GM19372 (cell line): ENCODE measurements around the gene RNF217.
"Not testable (repeated sequence)": the region's sequence is repeated elsewhere in the genome, so short reads cannot be mapped to it uniquely, and the experiment has no call there.

Source experiments
- ATAC-seq: cut with Tn5 transposase; IDR thresholded peaks from one replicate; pipeline ENCODE4 v1.9.1; 2021; ENCODE audit warnings: mild to moderate bottlenecking, low read depth, moderate library complexity; ENCODE audit not compliant: unreplicated experiment

RNF217 gene

GRCh38 chr6:125009578-125009977 lies 47.3 kb downstream of the RNF217 start:
- no peak for ATAC-seq

DNA sequence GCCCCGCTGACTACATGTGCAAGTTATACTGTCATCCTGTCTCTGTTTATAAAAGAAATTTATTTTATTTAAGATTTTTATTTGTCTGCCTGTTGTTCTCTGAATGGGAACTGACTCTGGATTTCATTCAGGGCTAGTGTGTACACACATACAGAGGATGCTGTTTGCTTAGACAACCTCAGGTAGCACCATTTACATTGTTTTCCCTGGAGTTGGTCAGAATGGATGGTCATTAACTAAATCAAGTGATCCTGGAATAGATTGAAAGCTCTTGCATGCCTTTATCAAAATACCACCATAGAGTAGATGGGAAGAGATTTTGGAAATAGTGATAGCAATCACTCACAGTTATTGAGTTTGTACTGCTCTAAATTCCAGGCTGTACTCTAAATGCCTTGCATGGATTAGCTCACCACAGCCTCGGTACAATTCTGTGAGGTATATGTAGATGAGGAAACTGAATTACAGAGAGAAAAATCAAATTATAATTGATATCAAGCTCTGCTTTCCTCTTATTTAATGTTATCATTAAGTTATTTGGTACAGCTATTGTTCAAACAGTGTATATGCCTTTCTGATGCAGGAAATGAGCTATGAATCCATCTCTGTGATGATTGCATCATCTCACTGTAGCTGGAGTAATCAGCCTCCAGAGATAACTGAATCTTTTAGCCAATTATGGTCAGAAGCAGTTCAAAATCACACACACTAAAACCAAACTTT lies 51.9 kb downstream of the RNF217 start:
- ATAC-seq: no peak

- no peak for ATAC-seq
These were observed 52.4 kb downstream of the RNF217 start for GRCh38 chr6:125014661-125014957.

DNA sequence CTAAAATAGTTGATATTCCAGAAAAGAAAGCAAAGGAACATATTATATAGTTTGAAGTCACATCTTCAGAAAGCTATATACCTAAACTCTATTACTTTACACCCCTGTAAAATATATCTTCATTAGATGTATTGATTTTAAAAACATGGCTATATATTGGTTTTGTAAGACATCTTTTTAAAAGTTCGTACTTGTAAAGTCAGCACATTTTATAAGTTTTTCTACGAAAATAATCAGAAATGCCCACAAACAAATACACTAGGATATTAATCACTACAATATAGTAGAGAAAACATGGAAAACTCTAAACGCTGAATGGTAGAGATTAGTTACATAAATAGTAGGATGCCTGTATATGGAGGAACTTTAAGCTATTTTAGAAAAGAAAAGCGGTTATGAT lies 52.9 kb downstream of the RNF217 start:
- no peak for ATAC-seq

DNA sequence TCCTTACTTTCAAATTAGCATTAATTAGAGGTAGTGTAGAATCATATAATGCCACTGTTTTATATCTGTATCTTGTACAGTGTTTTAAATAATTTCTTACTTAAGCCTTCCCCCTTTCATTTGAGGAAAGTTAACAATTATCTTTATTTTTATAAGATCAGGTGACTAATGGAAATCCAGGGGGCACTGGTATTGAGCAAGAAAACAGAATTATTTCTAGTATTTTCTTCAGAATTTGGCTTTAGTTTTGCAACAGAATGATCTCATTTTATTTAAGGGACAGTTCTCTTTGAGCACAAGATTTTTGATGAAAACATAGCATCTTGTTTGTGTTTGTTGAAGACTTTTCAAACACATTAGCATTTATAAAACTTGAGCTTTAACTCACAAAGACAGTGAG lies 55.9 kb downstream of the RNF217 start:
- no peak for ATAC-seq

DNA sequence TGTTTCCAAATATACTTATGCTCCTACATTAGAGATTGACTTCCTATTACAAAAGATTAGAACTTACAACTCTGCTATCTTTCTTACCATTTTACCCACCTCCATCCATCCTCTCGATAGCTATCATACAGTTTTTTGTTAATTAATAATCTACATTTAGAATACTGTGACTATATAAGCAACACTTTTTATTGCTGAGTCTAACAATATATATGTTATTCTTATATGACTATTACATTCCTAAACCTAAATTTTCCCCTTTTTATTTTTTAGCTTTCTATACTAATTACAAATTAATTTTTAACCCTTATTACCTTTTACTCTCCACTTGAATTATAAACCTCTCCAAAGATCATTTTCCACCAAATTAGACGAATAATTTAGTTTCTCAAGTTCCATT lies 57.0 kb downstream of the RNF217 start:
- ATAC-seq: no peak

DNA sequence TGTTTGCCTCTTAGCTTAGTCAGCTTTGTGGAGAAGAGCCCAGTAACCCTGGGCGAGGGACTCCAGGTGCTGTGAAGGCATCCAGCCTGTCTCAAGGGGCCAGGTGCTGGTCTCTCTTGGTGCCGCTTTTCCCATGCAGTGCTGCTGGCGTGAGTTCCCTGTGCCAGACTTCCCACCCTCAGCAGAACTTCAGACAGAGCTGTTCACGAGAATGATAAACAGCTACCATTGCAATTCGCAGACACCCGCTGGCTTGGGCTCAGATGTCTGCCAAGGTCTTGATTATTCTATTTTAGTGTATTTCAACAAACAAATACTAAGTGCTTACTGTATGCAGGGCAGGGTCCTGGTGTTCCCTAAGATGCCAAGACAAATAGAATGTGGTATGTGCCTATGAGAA lies 57.7 kb downstream of the RNF217 start:
- ATAC-seq: no peak

GRCh38 chr6:125020385-125020784 lies 58.1 kb downstream of the RNF217 start:
- no peak for ATAC-seq

DNA sequence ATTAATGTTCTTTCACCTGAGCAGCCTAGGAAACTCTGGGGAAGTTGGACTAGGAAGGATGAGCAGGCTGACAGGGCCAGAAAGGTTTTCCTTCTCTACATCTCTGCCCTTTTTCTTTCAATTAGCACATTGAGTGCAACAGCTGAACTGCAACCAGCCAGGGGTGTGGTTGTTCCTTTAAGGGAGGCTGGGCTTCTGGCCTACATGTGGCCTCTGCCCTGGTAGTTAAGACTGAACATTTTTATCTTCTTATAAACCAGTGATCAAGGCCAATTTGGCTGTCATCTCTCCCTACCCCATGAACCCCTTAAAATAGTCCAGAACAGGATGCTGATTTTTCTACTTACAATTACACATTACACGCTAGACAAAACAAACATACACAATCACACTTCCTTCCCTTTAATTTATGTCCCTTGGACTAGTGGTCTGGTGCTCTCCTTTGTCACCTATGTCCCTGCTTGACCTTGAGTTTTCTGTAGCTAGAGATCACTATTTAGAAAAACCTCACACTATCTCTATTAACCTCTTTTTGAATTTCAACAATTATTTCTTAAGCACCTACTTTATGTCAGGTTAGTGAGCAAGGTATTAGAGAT lies 60.3 kb downstream of the RNF217 start:
- no peak for ATAC-seq

GRCh38 chr6:125025164-125025854 lies 63.1 kb downstream of the RNF217 start:
- ATAC-seq: no peak

DNA sequence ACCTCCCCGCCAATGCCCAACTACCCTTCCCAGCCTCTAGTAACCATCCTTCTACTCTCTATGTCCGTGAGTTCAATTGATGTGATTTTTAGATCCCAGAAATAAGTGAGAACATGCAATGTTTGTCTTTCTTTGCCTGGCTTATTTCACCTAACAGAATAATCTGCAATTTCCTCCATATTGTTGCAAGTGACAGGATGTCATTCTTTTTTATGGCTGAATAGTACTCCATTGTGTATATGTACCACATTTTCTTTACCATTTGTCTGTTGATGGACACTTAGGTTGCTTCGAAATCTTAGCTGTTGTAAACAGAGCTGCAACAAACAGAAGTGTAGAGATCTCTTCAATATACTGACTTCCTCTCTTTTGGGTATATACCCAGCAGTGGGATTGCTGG lies 65.0 kb downstream of the RNF217 start:
- ATAC-seq: no peak

DNA sequence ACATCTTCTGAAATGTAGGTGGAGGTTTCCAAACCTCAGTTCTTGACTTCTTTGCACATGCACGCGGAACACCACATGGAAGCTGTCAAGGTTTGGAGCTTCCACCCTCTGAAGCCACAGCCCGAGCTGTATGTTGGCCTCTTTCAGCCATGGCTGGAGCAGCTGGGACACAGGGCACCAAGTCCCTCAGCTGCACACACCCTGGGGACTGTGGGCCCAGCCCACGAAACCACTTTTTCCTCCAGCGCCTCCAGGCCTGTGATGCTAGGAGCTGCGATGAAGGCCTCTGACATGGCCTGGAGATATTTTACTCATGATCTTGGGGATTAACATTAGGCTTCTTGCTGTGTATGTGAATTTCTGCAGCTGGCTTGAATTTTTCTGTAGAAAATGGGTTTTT lies 68.7 kb downstream of the RNF217 start:
- ATAC-seq: no peak

GRCh38 chr6:125031385-125031784 lies 69.1 kb downstream of the RNF217 start:
- no peak for ATAC-seq

GRCh38 chr6:125034929-125035328 lies 72.7 kb downstream of the RNF217 start:
- not testable (repeated sequence) for ATAC-seq

DNA sequence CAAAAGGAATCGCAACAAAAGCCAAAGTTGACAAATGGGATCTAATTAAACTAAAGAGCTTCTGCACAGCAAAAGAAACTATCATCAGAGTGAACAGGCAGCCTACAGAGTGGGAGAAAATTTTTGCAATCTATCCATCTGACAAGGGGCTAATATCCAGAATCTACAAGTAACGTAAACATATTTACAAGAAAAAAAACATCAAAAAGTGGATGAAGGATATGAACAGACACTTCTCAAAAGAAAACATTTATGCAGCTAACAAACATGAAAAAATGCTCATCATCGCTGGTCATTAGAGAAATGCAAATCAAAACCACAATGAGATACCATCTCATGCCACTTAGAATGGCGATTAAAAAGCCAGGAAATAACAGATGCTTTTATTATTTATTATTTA lies 74.2 kb downstream of the RNF217 start:
- ATAC-seq: not testable (repeated sequence)

GRCh38 chr6:125037827-125038226 lies 75.6 kb downstream of the RNF217 start:
- no peak for ATAC-seq

- no peak for ATAC-seq
These were observed 76.7 kb downstream of the RNF217 start for GRCh38 chr6:125038925-125039324.

GRCh38 chr6:125041740-125042459 lies 79.7 kb downstream of the RNF217 start:
- ATAC-seq: no peak

DNA sequence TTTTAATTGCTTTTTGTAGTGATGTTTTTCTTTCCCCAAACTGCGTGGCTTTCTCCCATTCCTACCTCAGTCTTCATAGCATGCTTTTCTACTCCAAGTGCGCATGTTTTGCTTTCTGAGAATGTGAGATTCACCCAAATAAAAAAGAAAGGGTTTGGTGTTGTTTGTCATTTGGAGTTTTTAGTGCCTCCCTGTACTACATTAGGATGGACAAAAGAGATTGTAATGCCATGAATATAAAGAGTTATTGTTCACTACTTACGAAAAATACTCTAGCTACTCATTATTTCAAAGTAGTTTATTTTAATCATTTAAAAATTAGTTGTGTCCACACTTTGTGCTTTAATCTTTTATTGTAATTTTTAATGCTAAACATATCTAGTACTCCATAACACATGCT lies 81.8 kb downstream of the RNF217 start:
- ATAC-seq: no peak

DNA sequence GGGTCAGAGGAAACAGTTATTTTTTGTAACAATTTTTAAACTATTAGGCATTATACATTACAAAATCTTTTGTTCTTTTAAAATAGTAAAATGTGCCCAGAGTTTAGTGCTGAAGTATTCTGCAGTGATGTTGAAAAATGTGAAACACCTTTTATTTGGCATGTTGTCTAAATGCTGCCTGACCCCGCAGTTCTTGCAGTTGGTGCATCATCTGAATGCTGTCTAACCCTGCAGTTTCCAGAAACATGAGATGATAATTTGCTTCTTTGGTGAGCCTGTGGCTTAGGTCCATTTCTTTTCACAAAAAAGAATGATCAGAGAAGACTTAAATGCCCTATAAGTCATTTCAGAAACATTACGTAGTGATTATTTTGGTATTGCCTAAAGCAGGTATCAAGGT lies 82.4 kb downstream of the RNF217 start:
- no peak for ATAC-seq

DNA sequence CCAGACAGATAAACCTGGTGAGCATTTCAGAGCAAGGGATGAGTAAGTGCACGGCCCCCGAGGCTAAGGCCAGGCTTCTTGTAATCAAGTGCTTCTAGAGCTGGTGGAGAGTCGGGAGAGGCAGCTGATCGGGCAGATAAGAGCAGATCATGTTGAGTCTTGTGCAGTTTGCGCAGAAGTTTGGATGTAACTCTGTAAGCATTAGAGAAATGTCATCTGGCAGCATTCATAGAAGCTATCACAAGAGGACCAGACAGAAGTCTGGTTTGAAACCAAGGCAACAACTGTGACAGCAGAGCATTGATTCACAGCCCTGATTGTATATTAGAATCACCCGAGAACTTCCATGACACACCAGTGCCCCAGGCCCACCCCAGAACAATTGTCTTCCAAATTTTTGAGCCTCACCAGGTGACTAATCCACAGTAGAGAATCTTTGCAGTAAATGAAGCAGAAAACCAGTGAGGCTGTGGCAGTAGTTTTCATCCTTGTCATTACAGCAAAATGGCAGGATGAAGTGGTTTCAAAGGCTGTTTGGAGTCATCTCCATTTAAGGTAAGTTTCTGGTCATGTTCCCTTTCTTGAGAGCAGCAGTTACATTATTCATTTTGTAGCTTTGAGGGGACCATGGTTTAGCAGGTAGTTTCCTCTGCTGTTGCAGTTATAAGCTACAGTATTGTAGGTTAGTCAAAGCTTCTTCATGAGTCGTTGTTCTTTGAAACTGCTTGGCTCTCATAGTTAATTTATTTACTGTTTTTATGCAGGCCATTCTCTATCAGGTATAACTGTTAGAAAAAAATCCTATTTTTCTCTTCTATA lies 84.1 kb downstream of the RNF217 start:
- ATAC-seq: no peak
